Omental fat pad (tissue), 4 donors: ENCODE measurements around the gene PDE8B. TPM values are rescaled to one million over a fixed set of nuclear protein-coding genes. Genes with fewer than 3 reads are reported as not detected.

Source experiments
- ATAC-seq: fragments of 150-250 bp; one replicate; pipeline ENCODE4 v1.9.1; 2016; ENCODE audit warnings: mild to moderate bottlenecking, moderate library complexity; ENCODE audit not compliant: low FRiP score
- DNase-seq: peaks from one replicate; pipeline ENCODE4 v3.0.0-alpha.2; 2019; ENCODE audit warnings: low spot score
- CTCF ChIP-seq, 3 donors: fragments of 450-650 bp; IDR thresholded peaks; one replicate each; pipeline ENCODE4 v1.5.1; 2016 to 2017; ENCODE audit warnings: antibody characterized with exemption in 3 of 3, mild to moderate bottlenecking in 3 of 3, moderate library complexity in 2 of 3
- total RNA-seq, 4 donors: library from RNA; depleted of rRNA; stranded (reverse); fragments of >200 nt; gene quantifications; one replicate each; pipeline ENCODE4 v1.1.0, GENCODE V29; 2016

PDE8B gene
- total RNA-seq, 4 donors from 2014 or later: 20.5 to 53.1 (median 36.9) TPM

- no peak for TF ChIP-seq CTCF (IDR thresholded peaks at IDR 0.05)
- ATAC-seq (no peak), DNase-seq (no peak)
Measured at GRCh38 chr5:77218263-77218662, 7.8 kb downstream of the PDE8B start.

- TF ChIP-seq CTCF (IDR thresholded peaks at IDR 0.05): no peak
- DNase-seq (no peak), ATAC-seq (no peak)
Measured at GRCh38 chr5:77221115-77221514, 10.6 kb downstream of the PDE8B start.

GRCh38 chr5:77222722-77223121, 12.2 kb downstream of the PDE8B start:
- DNase-seq: no peak
- no peak for TF ChIP-seq CTCF (IDR thresholded peaks at IDR 0.05)
- no peak for ATAC-seq

GRCh38 chr5:77223653-77224052, 13.2 kb downstream of the PDE8B start:
- no peak for TF ChIP-seq CTCF (IDR thresholded peaks at IDR 0.05)
- ATAC-seq (no peak), DNase-seq (no peak)

GRCh38 chr5:77224672-77225355, 14.3 kb downstream of the PDE8B start:
- TF ChIP-seq CTCF (IDR thresholded peaks at IDR 0.05): no peak
- DNase-seq: no peak
- no peak for ATAC-seq

GRCh38 chr5:77225531-77225930, 15.1 kb downstream of the PDE8B start:
- DNase-seq (no peak), ATAC-seq (no peak)
- TF ChIP-seq CTCF (IDR thresholded peaks at IDR 0.05): no peak

- no peak for DNase-seq
Measured at GRCh38 chr5:77229887-77230286, 19.4 kb downstream of the PDE8B start.

More at GRCh38 chr5:77229887-77230286, 19.4 kb downstream of the PDE8B start:
- ATAC-seq: no peak
- TF ChIP-seq CTCF (IDR thresholded peaks at IDR 0.05): no peak
